GM19043 (cell line): ENCODE results near the gene COX19.
A peak's percentile ranks its signal among the peaks of the same experiment; 100 is the strongest.
"Not testable (repeated sequence)": the region's sequence is repeated elsewhere in the genome, so short reads cannot be mapped to it uniquely, and the experiment has no call there.

Source experiments
- ATAC-seq: cut with Tn5 transposase; IDR thresholded peaks from one replicate; pipeline ENCODE4 v1.9.1; 2021; ENCODE audit warnings: low read depth; ENCODE audit not compliant: unreplicated experiment

COX19 gene

GRCh38 chr7:949021-949934 lies 26.1 kb downstream of the COX19 start:
- ATAC-seq = no peak

GRCh38 chr7:947391-948210 lies 27.7 kb downstream of the COX19 start:
- no peak for ATAC-seq

DNA sequence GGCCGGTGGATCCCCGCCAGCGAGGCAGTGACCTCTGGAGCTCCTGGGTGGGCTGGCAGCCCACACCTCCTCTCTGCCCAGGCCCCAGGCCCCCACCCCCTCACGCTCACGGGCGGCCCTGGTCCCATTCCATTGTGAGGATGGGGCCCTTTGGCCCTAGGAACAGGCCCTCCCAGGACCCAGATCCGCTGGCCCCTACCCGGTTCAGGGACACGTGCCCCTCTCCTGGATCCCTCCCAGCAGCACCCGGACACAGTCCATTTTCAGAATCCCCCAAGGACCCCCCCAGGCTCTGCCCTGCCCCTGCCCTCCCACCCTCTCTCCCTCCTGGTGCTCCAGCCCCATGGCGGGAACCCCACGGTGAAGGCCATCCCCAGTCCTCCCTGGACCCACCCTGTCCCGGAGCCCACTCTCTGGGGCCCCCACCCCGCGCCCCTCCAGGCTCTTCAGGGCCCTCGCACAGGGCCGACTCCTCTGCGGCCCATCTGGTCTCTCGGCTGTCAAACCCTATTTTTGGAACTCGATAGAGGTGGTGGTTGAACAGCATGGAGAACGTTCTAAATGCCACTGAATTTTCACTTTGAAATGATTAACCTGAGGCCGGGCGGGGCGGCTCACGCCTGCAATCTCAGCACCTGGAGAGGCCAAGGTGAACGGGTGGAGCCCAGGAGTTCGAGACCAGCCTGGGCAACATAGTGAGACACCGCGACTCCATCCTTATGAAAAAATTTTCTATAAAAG lies 28.9 kb downstream of the COX19 start:
- no peak for ATAC-seq

- ATAC-seq = no peak
Measured at GRCh38 chr7:945556-946255, 29.6 kb downstream of the COX19 start.

DNA sequence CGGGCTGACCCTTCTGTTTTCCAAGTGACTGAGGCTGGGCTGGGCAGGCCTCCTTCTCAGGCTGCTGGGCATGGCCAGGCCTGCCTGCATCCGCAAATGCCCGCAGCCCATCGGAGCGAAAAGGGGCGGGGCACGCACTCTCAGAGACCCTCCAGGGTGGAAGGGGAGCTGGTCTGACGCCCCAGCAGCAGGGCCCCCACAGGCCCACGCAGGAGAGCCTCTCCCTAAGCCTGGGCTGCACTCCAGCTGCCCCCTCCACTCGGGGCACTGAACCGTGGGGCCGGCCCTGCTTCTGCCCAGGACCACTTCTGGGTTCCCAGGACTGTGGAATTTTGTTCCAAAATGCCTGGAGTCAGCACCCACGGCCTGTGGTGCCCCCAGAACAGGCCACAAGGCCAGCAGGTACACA lies 30.2 kb downstream of the COX19 start:
- no peak for ATAC-seq

GRCh38 chr7:944744-945143 lies 30.6 kb downstream of the COX19 start:
- no peak for ATAC-seq

DNA sequence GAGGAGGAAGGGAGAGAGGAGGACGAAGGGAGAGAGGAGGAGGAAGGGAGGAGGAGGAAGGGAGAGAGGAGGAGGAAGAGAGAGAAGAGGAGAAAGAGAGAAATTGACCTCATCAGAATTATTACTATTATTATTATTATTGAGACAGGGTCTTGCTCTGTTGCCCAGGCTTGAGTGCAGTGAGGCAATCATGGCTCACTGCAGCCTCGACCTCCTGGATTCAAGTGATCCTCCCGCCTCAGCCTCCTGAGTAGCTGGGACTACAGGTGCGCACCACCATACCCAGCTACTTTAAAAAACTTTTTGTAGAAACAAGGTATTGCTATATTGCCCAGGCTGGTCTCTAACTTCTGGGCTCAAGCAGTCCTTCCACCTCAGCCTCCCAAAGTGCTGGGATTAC lies 31.6 kb downstream of the COX19 start:
- not testable (repeated sequence) for ATAC-seq

- ATAC-seq = no peak
Measured at GRCh38 chr7:940599-941408, 34.5 kb downstream of the COX19 start.

GRCh38 chr7:939843-940242 lies 35.5 kb downstream of the COX19 start:
- ATAC-seq = no peak

DNA sequence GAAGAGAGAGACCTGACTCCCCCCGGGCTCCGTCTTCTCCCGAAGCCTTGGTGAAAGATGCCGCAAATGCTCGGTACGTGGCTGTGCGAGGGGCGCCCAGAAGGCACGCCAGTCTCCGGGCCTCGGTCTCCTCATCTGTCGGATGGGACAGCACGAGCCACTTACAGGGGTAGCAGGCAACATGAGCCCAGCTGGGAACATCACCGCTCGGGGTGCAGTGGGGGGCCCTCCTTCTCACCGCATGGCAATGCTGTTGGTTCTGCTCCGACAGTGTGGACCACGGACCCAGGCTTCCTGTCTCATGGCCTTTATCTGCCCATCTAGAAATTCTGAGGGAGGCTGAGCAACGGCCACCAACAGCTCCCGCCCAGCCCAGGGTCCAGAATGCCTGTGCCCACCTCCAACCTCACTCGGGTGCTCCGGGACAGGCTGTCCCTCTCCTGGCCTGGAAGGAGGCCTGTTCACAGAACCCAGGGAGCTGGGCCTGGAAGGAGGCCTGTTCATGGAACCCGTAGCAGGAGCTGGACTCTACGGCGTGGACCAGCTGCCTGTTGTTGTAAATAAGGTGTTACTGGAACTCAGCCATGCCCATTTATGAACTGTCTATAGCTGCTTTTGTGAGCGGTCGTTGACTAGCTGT lies 36.7 kb downstream of the COX19 start:
- ATAC-seq = no peak

GRCh38 chr7:937856-938484 lies 37.4 kb downstream of the COX19 start:
- no peak for ATAC-seq

- peak; percentile 89 for ATAC-seq
Measured at GRCh38 chr7:936386-937054, 38.8 kb downstream of the COX19 start.

DNA sequence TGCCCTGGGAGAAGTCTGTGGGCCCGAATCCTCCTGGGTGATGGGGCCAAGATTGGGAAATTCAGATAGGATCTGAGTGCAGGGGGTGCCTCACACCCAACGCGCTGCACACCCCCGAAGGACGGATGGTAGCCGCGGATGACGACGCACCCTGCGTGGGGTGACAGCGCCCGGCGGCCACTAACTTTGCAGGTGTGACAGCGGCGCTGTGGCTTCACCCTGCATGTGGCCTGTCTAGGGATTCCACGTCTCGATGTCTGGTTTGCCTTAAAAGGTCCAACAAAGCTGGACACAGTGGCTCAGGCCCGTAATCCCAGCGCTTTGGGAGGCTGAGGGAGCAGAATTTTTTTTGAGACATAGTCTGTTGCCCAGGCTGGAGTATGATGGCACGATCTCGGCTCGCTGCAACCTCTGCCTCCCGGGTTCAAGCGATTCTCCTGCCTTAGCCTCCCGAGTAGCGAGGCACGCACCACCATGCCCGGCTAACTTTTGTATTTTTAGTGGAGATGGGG lies 39.4 kb downstream of the COX19 start:
- no peak for ATAC-seq

GRCh38 chr7:935164-935873 lies 40.0 kb downstream of the COX19 start:
- no peak for ATAC-seq

DNA sequence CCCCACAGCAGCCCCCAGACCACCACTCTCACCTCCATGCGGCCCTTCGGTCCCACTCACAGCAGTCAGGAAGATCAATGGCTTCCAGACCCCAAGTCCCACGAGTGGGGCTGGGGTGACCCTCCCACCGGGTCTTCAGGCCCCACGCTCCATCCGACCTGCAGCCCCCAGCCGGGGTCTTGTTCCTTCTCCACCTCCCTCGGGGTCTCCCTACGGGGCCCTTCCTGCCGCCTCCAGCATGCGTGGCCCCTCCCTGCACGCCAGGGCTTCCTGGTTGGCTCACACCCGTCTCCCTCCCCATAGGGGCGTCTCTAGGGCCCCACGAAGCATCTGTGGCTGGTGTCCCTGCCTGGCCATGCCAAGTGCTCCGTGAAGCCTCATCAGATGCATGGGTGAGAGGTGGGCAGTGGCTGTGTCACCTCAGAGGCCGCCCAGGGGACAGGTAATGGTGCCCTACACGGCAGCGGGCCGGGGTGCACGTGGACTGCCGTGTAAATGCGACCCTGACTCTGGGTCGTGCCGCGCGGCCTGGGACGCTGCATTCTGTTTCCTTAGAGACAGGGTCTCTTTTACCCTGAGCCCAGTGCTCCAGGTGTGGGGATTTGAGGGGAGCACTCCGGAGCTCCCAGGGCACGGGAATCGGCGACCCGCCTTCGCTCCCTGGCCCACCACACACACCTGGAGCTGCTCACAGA lies 40.7 kb downstream of the COX19 start:
- no peak for ATAC-seq

DNA sequence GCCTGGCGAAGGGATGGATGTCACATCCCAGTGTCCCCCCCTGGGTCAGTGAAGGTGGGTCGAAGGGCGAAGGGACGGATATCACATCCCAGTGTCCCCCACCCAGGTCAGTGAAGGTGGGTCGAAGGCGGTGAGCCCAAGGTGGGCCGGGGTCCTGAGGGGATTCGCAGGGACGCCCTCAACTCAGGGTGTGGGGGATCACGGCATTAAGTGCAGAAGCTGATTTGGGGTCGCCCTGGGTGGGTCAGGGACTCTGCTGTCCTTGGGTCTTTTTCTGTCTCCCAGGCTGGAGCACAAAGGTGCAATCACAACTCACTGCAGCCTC lies 42.7 kb downstream of the COX19 start:
- ATAC-seq = no peak
